ENCODE results near the gene CDK5RAP1.
A peak's percentile ranks its signal among the peaks of the same experiment; 100 is the strongest.

CDK5RAP1 gene

DNA sequence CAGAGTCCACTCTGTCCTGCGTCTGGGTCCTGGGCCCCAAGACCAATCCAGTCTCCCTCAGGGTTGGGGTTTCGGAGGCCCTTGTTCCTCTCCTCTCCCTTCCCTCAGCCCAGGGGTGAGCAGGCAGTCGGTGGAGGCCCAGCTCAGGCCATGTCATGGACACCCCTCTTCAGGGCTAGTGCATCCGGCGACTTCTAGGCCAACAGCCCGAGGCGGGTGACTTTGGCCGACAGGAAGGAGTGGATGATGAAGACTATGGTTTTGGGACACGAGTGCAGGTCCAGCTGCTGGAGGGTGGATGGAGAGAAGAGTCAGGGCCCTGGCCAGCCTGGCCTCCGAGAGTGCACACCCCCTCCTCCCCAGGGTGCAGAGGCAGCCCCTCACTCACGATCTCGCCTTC, 7.0 kb upstream of the CDK5RAP1 start:
- no CpG with 5 or more reads among the region's 12 CpGs for WGBS (ENCODE audit: extremely low coverage, insufficient coverage, low lambda C conversion rate)

DNA sequence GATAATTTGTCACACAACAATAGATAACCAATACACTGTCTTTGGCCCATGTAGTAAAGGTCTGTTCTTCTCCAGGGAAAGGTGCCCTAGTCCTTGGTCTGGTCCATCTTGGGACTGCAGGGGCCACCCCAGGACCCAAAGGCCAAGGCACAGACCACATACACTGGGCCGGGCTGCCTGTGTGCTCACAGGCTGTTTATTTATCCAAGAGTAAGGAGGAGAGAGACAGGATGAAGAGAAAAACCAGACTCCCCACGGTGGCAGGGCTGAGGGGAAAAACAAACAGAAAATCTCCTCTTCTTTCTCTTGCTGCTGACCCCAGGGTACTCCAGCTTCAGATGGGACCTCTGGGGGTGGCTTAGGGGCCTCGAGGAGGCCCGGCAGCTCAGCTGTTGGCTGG, 6.5 kb upstream of the CDK5RAP1 start:
- Histone ChIP-seq H3K4me1 (ENCODE audit: control insufficient read depth, low read depth, low read length) (no peaks in the 10 kb centered on the region), H3K4me2 (ENCODE audit: low read length) (no peak overlapping the region), H3K4me3 (ENCODE audit: low read length) (no peak overlapping the region), H3K4ac (ENCODE audit: low read depth, low read length) (no peak overlapping the region), H3K18ac (ENCODE audit: low read length) (no peak overlapping the region), H2BK5ac (ENCODE audit: low read length) (no peak overlapping the region), H3K79me1 (ENCODE audit: low read length) (no peaks in the 10 kb centered on the region), H2BK120ac (ENCODE audit: low read depth, low read length) (no peak overlapping the region), H4K5ac (ENCODE audit: low read length) (no peak overlapping the region), H2BK15ac (replicated peaks; ENCODE audit: low read depth) (no peak overlapping the region), H3K79me2 (ENCODE audit: control insufficient read depth, insufficient read depth, low read length) (no peaks in the 10 kb centered on the region), H4K8ac (ENCODE audit: low read depth, low read length) (no peak overlapping the region), H3K27ac (ENCODE audit: low read depth, low read length) (no peak overlapping the region), H3K56ac (ENCODE audit: low read length) (no peak overlapping the region), H3K23ac (ENCODE audit: low read length) (no peak overlapping the region), H2AK5ac (ENCODE audit: low read length) (no peak overlapping the region), H3K9ac (ENCODE audit: low read length) (no peak overlapping the region), H3K27me3 (ENCODE audit: insufficient read depth, low read length, poor library complexity) (no peaks in the 10 kb centered on the region), H3K36me3 (ENCODE audit: control insufficient read depth, insufficient read depth, low read length) (no peaks in the 10 kb centered on the region)
- no peak for DNase-seq
- no CpG with 5 or more reads among the region's 4 CpGs for WGBS (ENCODE audit: extremely low coverage, insufficient coverage, low lambda C conversion rate)

More for the DNA sequence above, 7.0 kb upstream of the CDK5RAP1 start:
- no peaks in the 10 kb centered on the region for H3K36me3 ChIP-seq (ENCODE audit: control insufficient read depth, insufficient read depth, low read length)
- H3K27me3 ChIP-seq (ENCODE audit: insufficient read depth, low read length, poor library complexity): no peaks in the 10 kb centered on the region
- no peak overlapping the region for H2AK5ac ChIP-seq (ENCODE audit: low read length)
- no peak overlapping the region for H3K9ac ChIP-seq (ENCODE audit: low read length)
- no peak overlapping the region for H4K8ac ChIP-seq (ENCODE audit: low read depth, low read length)
- DNase-seq: no peak
- no peak overlapping the region for H2BK15ac ChIP-seq (replicated peaks; ENCODE audit: low read depth)
- H3K56ac ChIP-seq (ENCODE audit: low read length): no peak overlapping the region
- no peak overlapping the region for H2BK5ac ChIP-seq (ENCODE audit: low read length)
- no peak overlapping the region for H3K23ac ChIP-seq (ENCODE audit: low read length)
- H3K18ac ChIP-seq (ENCODE audit: low read length): no peak overlapping the region
- no peak overlapping the region for H4K5ac ChIP-seq (ENCODE audit: low read length)
- H3K4ac ChIP-seq (ENCODE audit: low read depth, low read length): no peak overlapping the region
- no peak overlapping the region for H3K4me3 ChIP-seq (ENCODE audit: low read length)
- H3K27ac ChIP-seq (ENCODE audit: low read depth, low read length): no peak overlapping the region
- H3K4me1 ChIP-seq (ENCODE audit: control insufficient read depth, low read depth, low read length): no peaks in the 10 kb centered on the region
- no peaks in the 10 kb centered on the region for H3K79me1 ChIP-seq (ENCODE audit: low read length)
- H3K79me2 ChIP-seq (ENCODE audit: control insufficient read depth, insufficient read depth, low read length): no peaks in the 10 kb centered on the region
- H2BK120ac ChIP-seq (ENCODE audit: low read depth, low read length): no peak overlapping the region
- no peak overlapping the region for H3K4me2 ChIP-seq (ENCODE audit: low read length)

DNA sequence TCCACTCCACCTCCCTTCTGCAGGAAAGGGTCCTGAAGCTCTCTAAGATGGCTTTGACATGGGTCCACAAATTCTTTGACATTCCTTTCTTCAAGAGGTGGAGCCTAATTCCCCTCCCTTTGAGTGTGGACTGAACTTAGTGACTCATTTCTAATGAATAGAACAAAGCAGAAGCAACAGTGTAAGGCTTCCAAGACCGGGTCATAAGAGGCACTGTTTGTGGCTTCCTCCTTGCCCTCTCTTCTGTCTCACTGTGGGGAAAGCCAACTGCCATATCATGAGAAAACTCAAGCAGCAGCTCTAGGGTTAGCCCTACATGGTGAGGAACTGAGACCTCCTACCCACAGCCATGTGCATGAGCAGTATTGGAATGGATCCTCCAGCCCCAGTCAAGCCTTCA, 5.9 kb upstream of the CDK5RAP1 start:
- Histone ChIP-seq H3K4me2 (ENCODE audit: low read length) (no peak overlapping the region), H3K18ac (ENCODE audit: low read length) (no peak overlapping the region), H3K4me3 (ENCODE audit: low read length) (no peak overlapping the region), H3K9ac (ENCODE audit: low read length) (no peak overlapping the region), H4K5ac (ENCODE audit: low read length) (no peak overlapping the region), H2AK5ac (ENCODE audit: low read length) (no peak overlapping the region), H2BK5ac (ENCODE audit: low read length) (no peak overlapping the region), H4K8ac (ENCODE audit: low read depth, low read length) (no peak overlapping the region), H3K23ac (ENCODE audit: low read length) (no peak overlapping the region), H2BK120ac (ENCODE audit: low read depth, low read length) (no peak overlapping the region), H3K36me3 (ENCODE audit: control insufficient read depth, insufficient read depth, low read length) (no peaks in the 10 kb centered on the region), H3K27me3 (ENCODE audit: insufficient read depth, low read length, poor library complexity) (no peaks in the 10 kb centered on the region), H3K79me1 (ENCODE audit: low read length) (no peaks in the 10 kb centered on the region), H3K79me2 (ENCODE audit: control insufficient read depth, insufficient read depth, low read length) (no peaks in the 10 kb centered on the region), H3K27ac (ENCODE audit: low read depth, low read length) (no peak overlapping the region), H3K4me1 (ENCODE audit: control insufficient read depth, low read depth, low read length) (no peaks in the 10 kb centered on the region), H2BK15ac (replicated peaks; ENCODE audit: low read depth) (no peak overlapping the region), H3K56ac (ENCODE audit: low read length) (no peak overlapping the region), H3K4ac (ENCODE audit: low read depth, low read length) (no peak overlapping the region)
- WGBS (ENCODE audit: extremely low coverage, insufficient coverage, low lambda C conversion rate): no CpG with 5 or more reads among the region's 1 CpG
- DNase-seq: no peak

DNA sequence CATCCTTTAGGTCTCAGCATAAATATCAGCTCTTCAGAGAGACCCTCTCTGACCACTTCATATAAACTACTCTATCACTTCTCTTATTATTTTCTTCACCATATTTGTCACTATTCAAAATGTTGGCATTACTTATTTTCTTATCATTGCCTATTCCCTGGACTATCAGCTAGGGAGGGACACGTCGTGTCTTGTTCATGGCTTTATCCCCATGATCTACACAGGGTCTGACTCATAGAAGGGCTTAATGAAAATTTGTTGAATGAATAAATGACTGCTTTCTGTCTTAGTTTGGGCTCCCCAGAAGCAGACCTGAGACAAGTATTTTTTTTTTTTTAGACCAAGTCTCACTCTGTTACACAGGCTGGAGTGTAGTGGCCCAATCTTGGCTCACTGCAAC, 3.0 kb upstream of the CDK5RAP1 start:
- H4K5ac ChIP-seq (ENCODE audit: low read length): no peak overlapping the region
- H2BK15ac ChIP-seq (replicated peaks; ENCODE audit: low read depth): no peak overlapping the region
- H4K8ac ChIP-seq (ENCODE audit: low read depth, low read length): no peak overlapping the region
- H3K36me3 ChIP-seq (ENCODE audit: control insufficient read depth, insufficient read depth, low read length): no peaks in the 10 kb centered on the region
- peaks cover 8% of the 10 kb centered on the region for H3K79me1 ChIP-seq (ENCODE audit: low read length)
- no peak overlapping the region for H2AK5ac ChIP-seq (ENCODE audit: low read length)
- DNase-seq: no peak
- H3K4me2 ChIP-seq (ENCODE audit: low read length): no peak overlapping the region
- H3K18ac ChIP-seq (ENCODE audit: low read length): no peak overlapping the region
- no peak overlapping the region for H3K4ac ChIP-seq (ENCODE audit: low read depth, low read length)
- H3K23ac ChIP-seq (ENCODE audit: low read length): no peak overlapping the region
- no peak overlapping the region for H3K4me3 ChIP-seq (ENCODE audit: low read length)
- no peak overlapping the region for H3K56ac ChIP-seq (ENCODE audit: low read length)
- H3K79me2 ChIP-seq (ENCODE audit: control insufficient read depth, insufficient read depth, low read length): peaks cover 18% of the 10 kb centered on the region
- no peak overlapping the region for H3K27ac ChIP-seq (ENCODE audit: low read depth, low read length)
- no peak overlapping the region for H3K9ac ChIP-seq (ENCODE audit: low read length)
- H3K27me3 ChIP-seq (ENCODE audit: insufficient read depth, low read length, poor library complexity): no peaks in the 10 kb centered on the region
- H3K4me1 ChIP-seq (ENCODE audit: control insufficient read depth, low read depth, low read length): peaks cover 3% of the 10 kb centered on the region
- no peak overlapping the region for H2BK120ac ChIP-seq (ENCODE audit: low read depth, low read length)
- no peak overlapping the region for H2BK5ac ChIP-seq (ENCODE audit: low read length)
- no CpG with 5 or more reads among the region's 2 CpGs for WGBS (ENCODE audit: extremely low coverage, insufficient coverage, low lambda C conversion rate)

DNA sequence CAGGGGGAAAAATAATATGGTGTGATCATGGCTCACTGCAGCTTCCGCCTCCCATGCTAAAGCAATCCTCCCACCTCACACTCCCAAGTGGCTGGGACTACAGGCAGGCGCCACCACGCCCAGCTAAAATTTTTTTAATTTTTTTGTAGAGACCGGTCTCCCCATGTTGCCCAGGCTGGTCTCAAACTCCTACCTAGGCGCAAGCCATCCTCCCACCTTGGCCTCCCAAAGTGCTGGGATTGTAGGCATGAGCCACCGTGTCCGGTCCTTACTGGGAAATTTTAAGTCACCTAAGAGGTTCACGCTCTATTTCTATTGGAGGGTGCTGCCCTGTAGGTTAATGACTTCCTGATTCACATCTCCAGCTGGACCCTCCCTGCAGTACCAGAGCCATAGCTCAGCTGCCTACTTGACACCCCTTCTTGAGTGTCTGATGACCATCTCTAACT, 626 bp upstream of the CDK5RAP1 start:
- no CpG with 5 or more reads among the region's 8 CpGs for WGBS (ENCODE audit: extremely low coverage, insufficient coverage, low lambda C conversion rate)
- no peaks in the 10 kb centered on the region for H3K27me3 ChIP-seq (ENCODE audit: insufficient read depth, low read length, poor library complexity)
- H2BK120ac ChIP-seq (ENCODE audit: low read depth, low read length): no peak overlapping the region
- H3K4me1 ChIP-seq (ENCODE audit: control insufficient read depth, low read depth, low read length): peaks cover 3% of the 10 kb centered on the region
- peak overlapping the region; percentile 76 for H3K56ac ChIP-seq (ENCODE audit: low read length)
- H2BK5ac ChIP-seq (ENCODE audit: low read length): no peak overlapping the region
- H3K79me1 ChIP-seq (ENCODE audit: low read length): peaks cover 14% of the 10 kb centered on the region
- H2BK15ac ChIP-seq (replicated peaks; ENCODE audit: low read depth): no peak overlapping the region
- no peak for DNase-seq
- H3K27ac ChIP-seq (ENCODE audit: low read depth, low read length): no peak overlapping the region
- H3K36me3 ChIP-seq (ENCODE audit: control insufficient read depth, insufficient read depth, low read length): no peaks in the 10 kb centered on the region
- H4K8ac ChIP-seq (ENCODE audit: low read depth, low read length): no peak overlapping the region
- H3K4ac ChIP-seq (ENCODE audit: low read depth, low read length): no peak overlapping the region
- peak overlapping the region; percentile 91 for H3K9ac ChIP-seq (ENCODE audit: low read length)
- H3K4me3 ChIP-seq (ENCODE audit: low read length): no peak overlapping the region
- H4K5ac ChIP-seq (ENCODE audit: low read length): no peak overlapping the region
- H3K23ac ChIP-seq (ENCODE audit: low read length): no peak overlapping the region
- peak overlapping the region; percentile 44 for H3K4me2 ChIP-seq (ENCODE audit: low read length)
- H3K18ac ChIP-seq (ENCODE audit: low read length): no peak overlapping the region
- H3K79me2 ChIP-seq (ENCODE audit: control insufficient read depth, insufficient read depth, low read length): peaks cover 25% of the 10 kb centered on the region
- no peak overlapping the region for H2AK5ac ChIP-seq (ENCODE audit: low read length)

DNA sequence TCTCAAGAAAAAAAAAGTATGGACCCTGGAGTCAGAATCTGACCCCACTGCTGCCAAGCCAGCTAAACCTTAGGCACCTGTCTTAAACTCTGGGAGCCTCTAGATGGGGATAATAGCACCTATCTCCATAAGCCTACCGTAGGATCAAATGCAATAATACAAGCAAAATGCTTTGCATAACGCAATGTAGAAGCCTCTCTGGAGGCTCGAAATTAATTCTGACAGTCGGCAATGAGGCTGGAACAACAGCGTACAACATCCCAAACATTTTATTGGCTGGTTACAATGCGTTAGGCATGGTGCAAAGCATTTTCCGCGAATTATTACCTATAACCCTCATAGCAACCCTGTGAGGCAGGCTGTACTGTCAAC, 521 bp downstream of the CDK5RAP1 start:
- WGBS (ENCODE audit: extremely low coverage, insufficient coverage, low lambda C conversion rate): no CpG with 5 or more reads among the region's 8 CpGs
- no peak overlapping the region for H3K18ac ChIP-seq (ENCODE audit: low read length)
- no peak overlapping the region for H3K23ac ChIP-seq (ENCODE audit: low read length)
- peaks cover 29% of the 10 kb centered on the region for H3K79me2 ChIP-seq (ENCODE audit: control insufficient read depth, insufficient read depth, low read length)
- peak overlapping the region; percentile 81 for H3K4me3 ChIP-seq (ENCODE audit: low read length)
- H3K56ac ChIP-seq (ENCODE audit: low read length): peak overlapping the region; percentile 83
- peak overlapping the region; percentile 91 for H3K9ac ChIP-seq (ENCODE audit: low read length)
- no peak overlapping the region for H2BK120ac ChIP-seq (ENCODE audit: low read depth, low read length)
- H2AK5ac ChIP-seq (ENCODE audit: low read length): no peak overlapping the region
- H3K79me1 ChIP-seq (ENCODE audit: low read length): peaks cover 17% of the 10 kb centered on the region
- H3K4ac ChIP-seq (ENCODE audit: low read depth, low read length): no peak overlapping the region
- H3K27ac ChIP-seq (ENCODE audit: low read depth, low read length): no peak overlapping the region
- H3K36me3 ChIP-seq (ENCODE audit: control insufficient read depth, insufficient read depth, low read length): no peaks in the 10 kb centered on the region
- peak overlapping the region; percentile 89 for H3K4me2 ChIP-seq (ENCODE audit: low read length)
- H3K27me3 ChIP-seq (ENCODE audit: insufficient read depth, low read length, poor library complexity): no peaks in the 10 kb centered on the region
- H2BK5ac ChIP-seq (ENCODE audit: low read length): no peak overlapping the region
- peak; percentile 47 for DNase-seq
- H4K5ac ChIP-seq (ENCODE audit: low read length): no peak overlapping the region
- H4K8ac ChIP-seq (ENCODE audit: low read depth, low read length): no peak overlapping the region
- no peak overlapping the region for H2BK15ac ChIP-seq (replicated peaks; ENCODE audit: low read depth)
- H3K4me1 ChIP-seq (ENCODE audit: control insufficient read depth, low read depth, low read length): peaks cover 3% of the 10 kb centered on the region

Data from mesendoderm (in vitro differentiated cells).